NOMO-1 treated with dmso at 0.1 percent for 144 hours (cell line): Measurements from ENCODE around the gene EPHA3.

Source experiments
- DNase-seq: peaks from one replicate; lab custom pipeline; 2025; ENCODE audit not compliant: unreplicated experiment; lab: John Stamatoyannopoulos, UW

Gene EPHA3

GRCh38 chr3:89358281-89358680, 250.9 kb downstream of the EPHA3 start:
- no peak for DNase-seq

DNA sequence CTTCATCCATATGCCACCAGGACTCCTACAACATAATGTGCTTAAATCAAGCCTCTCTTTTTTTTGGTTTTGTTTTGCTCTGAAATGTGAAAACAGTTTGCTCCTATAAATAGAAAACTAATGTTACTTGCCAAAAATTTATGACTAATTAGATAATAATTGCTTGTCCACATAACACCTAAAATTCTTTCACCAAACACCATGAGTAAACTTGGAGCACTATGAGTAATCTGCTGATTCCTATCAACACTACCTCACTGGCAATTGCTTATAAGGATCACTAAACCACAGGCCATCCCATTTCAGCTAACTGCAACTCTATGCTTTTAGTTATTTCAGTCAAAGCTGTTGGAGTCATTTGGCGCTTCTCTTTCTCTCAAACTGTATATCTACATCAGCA, 252.7 kb downstream of the EPHA3 start:
- DNase-seq = no peak

- no peak for DNase-seq
Observed at GRCh38 chr3:89362496-89362895, 255.1 kb downstream of the EPHA3 start.

GRCh38 chr3:89363171-89363570, 255.8 kb downstream of the EPHA3 start:
- DNase-seq = no peak

- no peak for DNase-seq
Observed at GRCh38 chr3:89364314-89364713, 256.9 kb downstream of the EPHA3 start.

DNA sequence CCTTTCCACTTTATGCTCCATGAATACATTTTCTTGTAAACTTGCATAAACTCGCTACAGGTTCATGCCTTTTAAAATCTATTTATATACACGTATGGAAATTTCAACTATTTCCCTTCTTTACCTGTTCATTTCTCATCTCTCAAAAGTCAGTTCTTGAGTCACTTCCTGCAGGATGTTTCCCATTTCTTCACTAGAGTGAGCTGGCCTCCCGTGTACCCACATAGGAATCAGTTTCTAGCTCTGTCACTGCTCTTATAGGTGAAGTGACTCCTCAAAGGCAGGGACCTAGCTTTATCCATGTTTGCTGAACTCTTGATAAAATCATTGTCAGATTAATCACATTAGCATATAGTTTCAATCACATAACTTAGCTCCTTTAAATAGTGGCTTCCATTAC, 259.7 kb downstream of the EPHA3 start:
- no peak for DNase-seq

DNA sequence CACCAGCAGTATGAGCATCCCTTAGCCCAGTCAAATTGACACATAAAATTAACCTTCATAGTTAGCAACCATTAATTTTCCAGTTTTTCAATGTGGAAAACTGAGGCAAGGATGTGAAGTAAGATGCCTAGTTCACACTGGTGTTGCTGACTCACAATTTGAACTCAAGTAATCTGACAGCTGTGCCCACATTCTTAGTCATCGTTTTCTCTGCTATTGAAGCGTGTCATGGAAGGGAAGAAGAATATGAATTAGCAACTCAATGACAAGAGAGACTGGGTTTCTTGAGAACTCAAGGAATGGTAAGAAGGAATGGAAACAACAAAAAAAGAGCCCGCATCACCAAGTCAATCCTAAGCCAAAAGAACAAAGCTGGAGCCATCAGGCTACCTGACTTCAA, 261.4 kb downstream of the EPHA3 start:
- DNase-seq = no peak

GRCh38 chr3:89372456-89372855, 265.0 kb downstream of the EPHA3 start:
- no peak for DNase-seq

DNA sequence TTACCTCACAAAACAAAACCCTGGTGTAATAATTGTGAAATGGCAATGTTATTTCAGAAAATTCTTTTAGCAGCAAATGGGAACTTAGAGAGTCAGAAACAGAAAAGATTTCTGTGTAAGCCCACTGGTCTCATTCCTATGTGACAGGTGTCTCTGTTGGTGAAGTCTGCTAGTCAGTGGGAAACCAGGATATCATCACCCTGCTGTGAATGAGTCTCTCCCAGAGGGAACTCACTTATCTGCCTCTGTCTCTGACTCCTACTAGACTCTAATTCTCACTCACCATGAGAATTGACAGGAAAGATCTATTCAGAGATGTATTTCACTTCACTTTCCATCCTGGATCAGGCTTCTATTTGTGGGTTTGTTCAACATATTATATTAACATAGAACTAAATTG, 266.0 kb downstream of the EPHA3 start:
- no peak for DNase-seq

DNA sequence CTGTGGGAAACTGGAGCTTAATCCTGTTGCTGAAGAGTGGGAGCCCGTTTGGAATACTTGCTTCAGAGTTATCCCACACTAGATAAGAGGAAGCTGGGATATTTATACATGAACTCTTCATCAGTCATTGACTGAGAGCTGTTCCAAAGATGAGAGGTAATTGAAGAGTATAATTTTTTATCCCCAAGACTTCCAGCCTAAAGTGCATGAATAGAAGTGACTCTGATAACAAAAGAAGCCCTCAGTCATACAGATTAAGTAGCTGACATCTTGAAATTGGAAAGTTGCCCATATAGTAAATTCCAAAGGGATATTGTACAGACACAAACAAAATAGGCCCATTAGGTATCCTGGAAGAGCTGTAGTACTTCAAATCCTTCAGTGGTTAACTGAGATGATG, 268.0 kb downstream of the EPHA3 start:
- no peak for DNase-seq

GRCh38 chr3:89380016-89380415, 272.6 kb downstream of the EPHA3 start:
- DNase-seq = no peak

DNA sequence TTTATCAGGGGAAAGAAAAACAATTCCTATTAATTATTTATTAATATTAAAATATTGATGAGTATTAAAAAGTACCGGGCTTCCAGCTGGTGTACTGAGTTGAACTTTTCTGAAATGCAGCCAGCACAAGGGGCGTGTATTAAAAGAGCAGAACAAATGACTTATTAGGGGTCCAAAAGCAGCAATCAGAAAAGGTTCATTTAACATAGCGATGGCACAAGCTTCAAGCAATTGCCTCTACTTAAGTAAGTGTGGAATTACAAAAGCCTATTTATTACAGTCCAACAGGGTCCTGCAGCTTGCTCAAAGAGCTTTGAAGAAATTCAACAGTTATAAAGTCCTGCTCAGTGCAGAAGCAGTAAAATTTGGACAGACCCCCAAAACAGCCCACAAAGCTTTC, 285.6 kb downstream of the EPHA3 start:
- DNase-seq = no peak

DNA sequence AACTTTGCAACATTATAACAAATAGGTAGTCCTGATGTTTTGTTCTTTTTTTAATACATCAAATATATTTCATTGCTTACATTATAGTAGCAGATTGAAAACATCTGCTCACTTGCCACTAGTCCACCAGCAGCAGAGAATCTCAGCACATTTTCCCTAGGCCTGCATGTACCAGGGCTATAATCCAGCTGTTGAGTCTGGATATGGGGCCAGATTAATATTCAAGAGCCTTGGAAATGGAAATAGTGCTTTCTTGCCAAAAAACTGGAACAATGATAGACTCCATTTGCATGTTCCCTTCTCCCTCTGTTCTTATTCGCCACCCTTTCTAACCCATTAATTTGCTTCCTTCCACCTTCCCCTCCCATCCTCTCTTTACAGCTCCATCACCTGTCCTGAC, 288.0 kb downstream of the EPHA3 start:
- DNase-seq = no peak

DNA sequence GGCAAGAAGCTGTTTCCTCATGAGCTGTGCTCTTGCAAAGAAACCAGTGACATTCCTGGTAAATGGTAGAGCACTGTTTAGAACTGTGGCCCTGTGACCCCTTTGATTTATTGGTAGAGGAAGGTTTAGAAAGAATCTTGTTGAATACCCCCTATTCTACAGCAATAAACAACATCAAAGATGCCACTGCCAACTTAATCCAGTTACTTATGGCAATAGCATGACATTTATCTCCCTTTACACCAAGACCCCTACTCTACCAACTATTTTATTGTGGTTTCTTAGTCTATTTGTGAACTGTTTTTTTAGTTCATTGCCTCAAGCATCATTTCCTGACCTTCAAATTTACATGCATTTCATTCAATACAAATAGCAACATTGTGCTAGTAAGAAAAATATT, 288.6 kb downstream of the EPHA3 start:
- DNase-seq = no peak

DNA sequence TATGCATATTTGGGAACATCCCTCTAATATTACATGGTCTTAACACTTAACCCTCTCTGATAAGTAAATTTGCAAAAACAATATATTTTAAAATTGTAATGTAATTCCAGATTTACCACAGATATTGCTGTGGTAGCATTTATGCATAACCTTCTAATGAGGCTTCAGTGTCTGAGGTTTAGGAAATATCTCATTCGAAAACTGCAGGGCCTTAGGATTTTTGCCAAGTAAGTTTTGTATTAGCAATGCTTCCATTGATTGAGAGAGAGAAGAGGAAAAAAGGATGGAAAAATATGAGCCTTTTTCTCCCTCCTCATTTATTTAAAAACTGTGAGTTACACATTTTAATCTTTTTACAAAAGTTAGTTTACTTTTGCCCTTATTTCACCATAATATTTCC, 294.6 kb downstream of the EPHA3 start:
- no peak for DNase-seq

GRCh38 chr3:89405176-89405575, 297.8 kb downstream of the EPHA3 start:
- no peak for DNase-seq

GRCh38 chr3:89405593-89405992, 298.2 kb downstream of the EPHA3 start:
- no peak for DNase-seq

GRCh38 chr3:89411201-89411600, 303.8 kb downstream of the EPHA3 start:
- DNase-seq = no peak

DNA sequence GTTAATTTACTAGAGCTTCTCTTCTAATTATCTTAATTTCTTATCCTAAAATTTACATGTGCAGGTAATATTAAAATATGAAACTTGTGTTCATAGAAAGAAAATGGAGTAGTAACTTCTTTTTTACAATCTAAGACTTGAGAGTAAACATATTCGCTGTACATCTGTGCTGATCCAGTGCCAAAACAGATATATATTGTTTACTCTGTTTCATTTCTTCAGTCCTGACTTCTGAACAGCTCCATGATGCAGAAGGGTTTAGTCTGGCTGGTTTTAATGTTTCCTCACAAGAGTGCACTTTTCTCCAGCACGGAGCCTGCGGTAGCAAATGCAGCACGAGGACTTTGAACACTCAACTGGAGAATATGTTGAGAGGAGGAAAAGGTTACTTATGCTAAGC, 306.8 kb downstream of the EPHA3 start:
- DNase-seq = no peak

DNA sequence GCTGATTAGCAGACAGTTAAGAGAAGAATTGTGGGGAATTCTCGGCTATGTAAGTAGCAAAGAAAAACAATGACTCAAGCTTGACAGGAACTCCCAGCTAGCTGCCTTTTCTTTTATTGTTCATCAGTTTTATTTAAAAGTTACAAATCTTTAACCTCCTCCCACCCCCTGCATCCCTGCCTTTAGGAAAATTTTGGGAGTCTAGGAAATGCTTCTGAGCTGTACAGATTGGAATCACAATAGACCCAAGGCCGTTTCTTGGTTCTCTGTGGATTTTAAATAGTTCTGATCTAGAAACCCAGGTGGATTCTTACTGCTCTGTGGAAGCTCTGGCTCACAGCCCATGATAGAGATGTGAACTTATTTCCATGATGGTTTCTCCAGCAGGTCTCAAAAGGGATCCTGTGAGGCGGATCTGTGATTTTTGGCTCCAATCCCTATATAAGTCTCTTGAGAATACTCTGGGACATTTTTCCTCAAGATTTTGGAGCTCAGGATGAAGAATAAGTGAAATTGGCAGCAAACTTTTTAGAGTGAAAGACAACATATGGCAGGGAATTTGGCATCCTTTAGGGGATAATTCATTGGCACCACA, 312.3 kb downstream of the EPHA3 start:
- no peak for DNase-seq

DNA sequence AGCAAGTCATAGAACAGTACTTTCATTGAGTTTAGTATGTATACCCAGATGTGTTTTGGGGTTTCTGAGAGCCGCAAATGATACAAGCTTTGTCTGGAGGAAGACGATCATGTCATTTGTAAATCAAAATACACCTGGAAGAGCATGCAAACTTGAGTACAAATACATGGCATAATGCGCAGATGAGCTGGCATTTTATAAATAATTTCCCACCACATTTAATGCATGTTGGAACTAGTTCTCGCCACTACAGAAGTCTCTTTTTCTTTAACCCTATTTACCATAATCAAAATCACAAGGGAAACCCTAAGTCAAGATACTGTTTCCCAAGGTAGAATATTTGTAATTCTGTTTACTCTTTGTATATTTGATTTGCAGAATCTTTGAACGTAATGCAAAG, 318.6 kb downstream of the EPHA3 start:
- no peak for DNase-seq

DNA sequence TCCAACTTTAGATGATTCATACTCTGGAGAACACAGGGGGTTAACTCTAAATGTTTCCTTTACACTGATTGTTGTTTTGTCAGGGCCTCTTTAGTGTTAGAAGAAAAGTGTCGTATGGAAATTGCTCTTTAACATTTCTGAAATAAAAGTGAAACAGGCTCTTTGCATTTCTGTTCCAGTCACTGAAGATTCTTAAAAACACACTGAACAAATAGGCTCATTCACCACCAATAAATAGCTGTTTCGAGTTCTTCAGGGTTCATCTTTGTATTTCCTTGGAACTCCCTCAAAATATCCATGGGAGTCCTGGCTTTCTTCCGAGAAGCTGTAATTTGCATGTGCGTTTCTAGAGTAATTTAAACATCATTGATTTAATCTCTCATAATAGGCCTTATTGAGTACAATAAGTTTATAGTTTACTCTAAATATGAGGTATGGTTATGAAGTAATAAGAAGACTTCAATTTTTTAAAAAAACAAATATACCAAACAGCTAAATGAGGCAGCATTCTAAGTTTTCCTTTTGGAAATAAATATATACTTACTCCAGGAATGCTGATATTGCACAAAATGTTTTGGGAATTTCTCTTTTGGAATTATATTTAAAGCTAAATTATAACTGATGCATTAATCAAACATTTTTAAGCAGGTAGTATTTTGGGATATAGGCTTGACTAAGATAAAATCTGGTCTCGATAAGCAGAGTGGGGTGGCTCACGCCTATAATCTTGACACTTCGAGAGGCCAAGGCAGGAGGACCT, 327.4 kb downstream of the EPHA3 start:
- DNase-seq = no peak

DNA sequence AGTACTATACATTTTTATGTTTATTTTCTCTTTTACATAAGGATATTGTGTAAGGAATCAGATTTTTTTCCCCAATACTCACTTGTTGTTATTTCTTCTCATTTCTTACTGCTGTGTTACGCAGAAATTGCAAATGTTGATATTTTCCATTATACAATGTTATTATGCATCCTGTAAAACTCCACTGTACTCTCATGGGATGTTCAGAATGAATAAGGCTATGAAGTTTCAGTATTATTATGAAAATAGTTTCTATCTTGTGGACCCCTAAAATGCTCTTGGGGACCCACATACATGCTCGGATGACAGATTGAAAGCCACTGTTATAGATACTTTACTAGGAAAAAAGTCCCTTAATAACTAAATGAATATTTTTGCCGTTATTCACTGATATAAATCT, 329.4 kb downstream of the EPHA3 start:
- DNase-seq = no peak
